CD4-positive, alpha-beta T cell treated with Interleukin-10 for 1 hour (primary cell): Measurements from ENCODE around the gene ZNF280B.
A peak's percentile ranks its signal among the peaks of the same experiment; 100 is the strongest.

Source experiments
- DNase-seq: peaks from one replicate; pipeline ENCODE4 v3.0.0-alpha.2; 2020

Gene ZNF280B, protein sequence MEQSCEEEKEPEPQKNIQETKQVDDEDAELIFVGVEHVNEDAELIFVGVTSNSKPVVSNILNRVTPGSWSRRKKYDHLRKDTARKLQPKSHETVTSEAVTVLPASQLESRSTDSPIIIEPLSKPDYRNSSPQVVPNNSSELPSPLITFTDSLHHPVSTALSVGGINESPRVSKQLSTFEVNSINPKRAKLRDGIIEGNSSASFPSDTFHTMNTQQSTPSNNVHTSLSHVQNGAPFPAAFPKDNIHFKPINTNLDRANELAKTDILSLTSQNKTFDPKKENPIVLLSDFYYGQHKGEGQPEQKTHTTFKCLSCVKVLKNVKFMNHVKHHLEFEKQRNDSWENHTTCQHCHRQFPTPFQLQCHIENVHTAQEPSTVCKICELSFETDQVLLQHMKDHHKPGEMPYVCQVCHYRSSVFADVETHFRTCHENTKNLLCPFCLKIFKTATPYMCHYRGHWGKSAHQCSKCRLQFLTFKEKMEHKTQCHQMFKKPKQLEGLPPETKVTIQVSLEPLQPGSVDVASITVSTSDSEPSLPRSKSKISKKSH

DNA sequence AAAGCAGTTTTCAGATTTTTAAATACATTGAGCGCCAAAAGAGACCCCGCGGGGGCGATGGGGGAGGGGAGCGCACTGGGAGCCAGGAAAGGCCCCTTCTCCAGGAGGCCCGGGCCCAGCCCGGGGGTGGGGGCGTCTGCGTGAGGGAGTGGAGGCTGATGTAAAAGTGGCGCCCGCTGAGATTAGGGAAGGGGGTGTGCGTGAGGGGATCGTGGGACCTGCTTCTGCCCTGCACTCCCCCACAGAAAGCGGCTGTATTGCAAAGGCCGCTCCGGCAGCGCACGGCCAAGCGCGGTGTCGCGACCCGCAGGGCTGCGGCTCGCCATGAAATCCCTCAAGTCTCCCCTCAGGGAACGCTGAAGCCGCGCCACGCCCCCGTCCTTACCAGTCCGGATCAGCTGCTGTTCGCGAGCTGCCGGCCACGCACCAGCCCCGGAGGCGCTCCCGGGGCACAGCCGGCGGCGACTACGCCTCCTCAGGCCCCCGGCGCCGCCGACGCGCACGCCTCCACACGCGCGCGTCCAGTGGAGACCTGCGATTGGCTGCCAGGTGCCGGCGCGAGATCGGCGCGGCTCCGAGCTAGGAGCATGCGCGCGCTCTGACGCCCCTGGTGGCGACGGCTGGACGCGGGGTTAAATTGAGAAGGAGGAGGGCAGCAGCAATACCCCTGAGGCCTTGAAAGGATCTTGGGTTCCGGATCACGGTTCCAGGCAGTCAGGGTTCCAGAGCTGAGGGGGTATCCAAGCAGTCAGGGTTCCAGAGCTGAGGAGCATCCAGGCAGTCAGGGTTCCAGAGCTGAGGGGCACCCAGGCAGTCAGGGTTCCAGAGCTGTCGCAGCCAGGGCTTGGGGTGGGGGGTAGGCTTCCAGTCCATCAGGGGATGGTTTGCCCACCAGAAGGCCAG lies at the start of gene ZNF280B:
TSS of gene ZNF280B (minus strand) at position 469 of the 903 bp plus-strand sequence. CDS start 19,344 bp downstream, outside the sequence.
- DNase-seq = peak; percentile 86

DNA sequence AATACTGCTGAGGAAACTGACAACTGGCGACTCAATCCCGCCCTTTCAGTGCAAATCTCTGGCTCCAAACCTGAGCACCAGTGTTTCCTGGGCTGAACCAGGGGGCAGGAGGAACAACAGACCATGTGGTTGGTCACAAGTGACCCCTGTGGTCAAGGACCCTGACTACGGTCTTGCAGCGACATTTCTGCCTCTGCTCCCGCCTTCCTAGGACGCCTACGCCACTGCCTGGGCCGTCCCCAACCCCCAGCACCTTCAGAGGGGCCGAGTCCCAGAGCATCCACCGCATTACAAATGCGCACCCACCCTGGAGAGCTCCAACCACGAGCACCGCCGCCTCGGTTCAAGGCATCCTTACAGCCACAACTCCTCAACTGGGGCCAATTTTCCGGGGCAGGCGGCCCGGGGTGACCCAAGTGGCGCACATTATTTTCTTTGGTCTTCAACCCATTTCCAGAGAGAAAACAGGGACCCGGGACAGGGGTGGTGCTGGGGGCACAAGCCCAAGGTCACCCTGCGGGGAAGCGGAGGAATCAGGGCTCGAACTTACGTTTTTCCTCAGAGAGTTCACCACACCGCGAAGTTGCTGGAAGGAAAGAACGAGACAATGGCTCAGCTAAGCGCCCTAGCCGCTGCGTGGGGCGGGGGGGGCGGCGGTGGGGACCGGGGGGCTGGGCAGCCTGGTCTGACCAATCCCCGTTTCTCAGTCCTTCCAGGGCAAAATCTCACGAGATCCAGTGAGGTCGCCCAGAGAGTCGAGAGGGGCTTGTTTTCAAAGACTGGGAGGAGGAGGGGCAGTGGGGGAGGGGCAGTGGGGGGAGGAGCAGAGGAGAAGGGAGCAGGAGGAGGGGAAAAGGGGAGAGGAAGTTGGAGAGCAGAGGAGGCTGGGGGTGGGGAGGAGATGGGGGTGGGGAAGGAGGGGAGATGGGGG lies 48.7 kb upstream of the ZNF280B start:
- DNase-seq = no peak

DNA sequence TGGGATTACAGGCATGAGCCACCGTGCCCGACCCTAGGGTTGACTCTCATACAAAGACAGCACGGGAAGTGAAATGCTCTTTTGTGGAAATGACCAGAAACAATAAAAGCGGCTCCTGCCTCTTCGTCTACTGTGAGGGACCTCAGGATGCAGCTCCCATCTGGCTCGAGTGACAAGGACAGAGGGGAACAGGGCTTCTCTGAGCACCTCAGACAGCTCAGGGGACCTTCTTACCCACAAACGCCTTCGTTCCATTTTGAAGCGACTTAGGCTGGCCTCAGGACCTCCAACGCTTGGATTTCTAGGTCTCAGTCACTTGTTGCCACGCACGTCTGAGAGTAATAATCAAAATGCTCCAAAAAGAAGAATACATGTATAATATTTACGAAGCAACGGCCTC lies 48.0 kb upstream of the ZNF280B start:
- no peak for DNase-seq

DNA sequence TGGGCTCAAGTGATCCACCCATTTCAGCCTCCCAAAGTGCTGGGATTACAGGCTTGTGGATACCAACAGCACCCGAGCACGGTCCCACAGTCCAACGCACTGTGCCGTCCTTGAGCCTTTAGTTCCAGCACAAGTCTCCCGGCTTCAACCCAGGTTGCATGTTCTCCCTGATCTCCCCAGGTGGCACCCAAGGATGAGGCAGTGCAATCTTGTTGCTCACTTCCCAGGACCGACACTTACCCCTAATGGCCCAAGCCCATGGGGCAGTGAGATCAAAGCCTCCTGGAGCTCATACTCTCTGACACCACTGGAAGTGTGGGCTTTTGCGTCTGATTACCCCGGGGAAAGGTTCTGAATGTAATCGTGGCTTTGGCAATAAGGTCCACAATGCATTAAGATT lies 47.1 kb upstream of the ZNF280B start:
- no peak for DNase-seq

DNA sequence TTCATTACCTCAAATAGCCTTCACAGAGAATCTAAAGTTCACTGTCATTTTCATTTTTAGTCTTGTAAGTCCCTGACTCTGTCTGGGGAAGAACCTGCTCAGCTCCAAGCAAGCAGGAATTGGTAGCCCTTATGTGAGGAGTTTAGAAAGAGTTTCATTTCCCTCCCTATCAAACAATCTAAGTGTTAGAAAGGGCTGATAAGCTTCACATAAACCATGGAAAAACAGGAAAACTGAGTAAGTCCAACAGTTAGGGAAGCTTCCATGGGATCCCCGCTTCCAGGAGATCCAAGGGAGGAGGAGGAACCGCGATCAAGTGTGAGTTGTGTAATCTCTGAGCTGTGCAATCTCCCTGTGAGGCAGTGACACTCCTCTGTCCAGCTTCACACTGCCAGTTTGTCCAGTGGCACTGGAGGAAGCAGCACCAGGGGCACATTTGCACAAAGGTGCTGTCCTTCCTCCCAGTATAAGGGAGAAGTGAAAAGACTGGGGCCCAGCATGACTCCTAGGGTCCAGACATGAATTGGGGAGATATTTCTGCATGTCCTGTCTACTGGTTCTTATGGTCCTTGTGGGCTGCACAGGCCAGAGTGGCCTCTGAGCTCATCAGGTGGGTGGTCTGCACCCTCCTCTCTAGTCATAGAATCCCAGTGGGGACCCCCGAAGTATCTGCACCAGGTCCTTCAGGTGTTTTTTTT lies 46.2 kb upstream of the ZNF280B start:
- no peak for DNase-seq

DNA sequence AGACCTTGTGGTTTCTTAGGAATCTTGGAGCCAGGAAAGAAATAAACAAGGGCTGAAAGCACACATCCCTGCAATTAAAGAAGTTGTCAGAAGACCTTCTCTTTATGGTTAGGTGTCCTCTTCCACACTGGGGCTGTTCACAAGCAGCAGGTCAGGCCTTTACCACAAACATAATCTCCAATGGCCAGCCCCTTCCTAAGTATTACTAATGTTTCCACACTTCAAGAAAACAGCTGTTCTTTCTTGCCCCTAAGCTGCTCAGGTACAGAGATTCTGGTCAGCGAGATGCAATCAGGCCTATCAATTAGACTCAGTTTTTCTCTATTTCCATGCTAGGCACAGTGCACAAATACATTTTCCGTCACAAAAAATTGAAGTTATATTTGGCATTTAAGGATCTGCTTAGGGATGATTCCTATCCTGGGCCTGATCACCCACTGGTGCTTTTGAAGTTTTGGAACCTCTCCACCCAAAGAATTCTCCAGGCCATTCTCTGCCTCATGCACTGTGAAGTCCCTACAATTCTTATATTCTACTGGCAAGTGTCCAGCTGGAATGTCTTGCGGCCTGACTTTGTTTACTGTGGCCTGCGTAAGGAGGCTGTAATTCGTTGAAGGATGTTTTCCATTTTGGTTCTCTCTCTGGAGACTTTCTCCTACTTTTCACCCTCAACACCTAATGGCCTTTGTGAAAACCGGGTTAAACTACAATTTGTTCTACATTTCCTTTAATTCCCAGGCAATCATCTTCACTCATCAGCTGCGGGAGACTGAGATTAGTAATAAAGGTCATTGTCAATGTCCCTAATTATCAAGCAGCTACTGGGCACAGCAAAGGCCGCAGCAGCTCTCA lies 45.4 kb upstream of the ZNF280B start:
- no peak for DNase-seq

DNA sequence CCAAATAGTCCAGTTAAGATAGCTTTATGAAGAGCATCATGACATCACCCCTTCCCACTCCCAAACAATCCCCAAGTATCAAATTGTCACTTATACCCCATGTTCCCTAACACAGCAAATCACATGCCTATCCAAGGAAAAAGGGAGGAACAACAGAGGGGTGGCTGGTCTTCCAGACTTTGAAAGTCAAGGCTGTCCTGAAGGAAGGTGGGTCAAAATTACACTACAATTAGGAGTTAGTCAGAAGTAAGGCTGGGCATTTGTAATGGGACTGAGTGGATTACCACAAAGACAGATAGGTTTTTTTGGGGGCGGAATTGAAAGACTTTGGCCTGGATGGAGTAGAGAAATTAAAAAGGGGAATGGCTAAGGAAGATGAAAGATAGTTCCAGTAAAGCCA lies 44.6 kb upstream of the ZNF280B start:
- DNase-seq = no peak

DNA sequence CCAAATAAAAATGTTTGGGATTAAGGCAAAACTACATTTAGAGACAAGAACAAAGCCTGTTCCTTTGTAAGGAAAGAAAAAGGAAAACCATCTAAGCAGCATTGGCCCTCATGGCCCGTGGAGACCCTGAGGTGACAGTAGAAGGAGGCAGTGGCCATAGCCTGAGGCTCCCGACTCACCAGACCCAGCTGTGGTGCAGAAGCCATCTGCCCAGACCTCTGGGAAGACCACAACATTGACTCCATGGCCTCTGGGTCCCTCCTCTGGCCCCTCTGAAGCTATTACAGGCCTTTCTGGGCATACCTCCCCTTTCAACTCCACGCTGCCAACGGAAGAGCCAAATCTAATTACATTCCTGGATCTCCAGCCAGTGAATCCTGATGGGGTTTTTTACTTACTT lies 44.1 kb upstream of the ZNF280B start:
- no peak for DNase-seq

DNA sequence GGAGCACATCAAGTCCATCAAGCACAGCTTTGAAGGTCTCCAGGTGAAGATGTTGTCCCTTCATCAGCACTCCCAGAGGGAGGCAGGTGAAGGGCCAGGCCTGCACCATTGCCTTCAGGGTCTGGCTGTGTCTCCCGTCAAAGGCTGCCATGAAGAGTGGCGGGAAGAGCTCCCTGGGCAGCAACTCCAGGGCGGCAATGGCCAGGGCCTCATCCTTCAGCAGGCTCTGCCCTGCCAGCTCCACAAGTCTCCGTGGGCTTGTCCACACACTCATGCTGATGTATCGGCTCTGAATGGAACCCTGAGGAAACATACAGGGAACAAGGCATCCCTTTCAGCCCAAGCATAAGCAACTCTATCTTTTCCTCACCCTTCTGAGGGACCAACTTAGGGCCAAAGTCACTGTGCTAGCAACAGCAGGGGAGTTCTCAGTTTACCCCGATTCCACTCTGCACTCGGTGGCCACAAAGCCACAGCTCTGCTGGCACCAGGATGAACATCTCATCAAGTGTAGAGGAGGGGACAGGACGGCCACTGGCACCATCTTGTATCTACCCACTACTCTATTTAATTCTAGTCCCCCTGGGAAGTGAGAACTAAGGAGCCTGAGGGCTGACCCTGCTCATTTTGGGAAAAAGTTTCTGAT lies 42.4 kb upstream of the ZNF280B start:
- no peak for DNase-seq

DNA sequence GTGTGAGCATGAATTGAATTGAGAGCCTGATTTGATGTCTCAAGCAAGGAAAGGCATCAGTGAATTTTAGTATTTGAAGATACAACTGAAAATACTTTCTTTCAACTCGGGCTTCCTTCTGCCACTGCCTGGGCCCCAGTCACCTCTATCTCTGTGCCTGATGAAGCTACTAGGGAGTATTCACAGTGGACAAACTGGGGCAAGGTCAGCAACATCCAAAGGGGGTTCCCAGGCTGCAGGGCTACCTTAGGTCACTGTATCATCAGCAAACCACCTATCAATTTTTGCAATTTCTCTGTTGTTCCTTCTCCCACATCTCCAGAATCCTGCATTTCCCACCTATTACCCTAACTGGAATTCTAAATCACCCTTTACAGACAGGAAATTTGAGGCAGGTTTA lies 40.4 kb upstream of the ZNF280B start:
- DNase-seq = no peak

DNA sequence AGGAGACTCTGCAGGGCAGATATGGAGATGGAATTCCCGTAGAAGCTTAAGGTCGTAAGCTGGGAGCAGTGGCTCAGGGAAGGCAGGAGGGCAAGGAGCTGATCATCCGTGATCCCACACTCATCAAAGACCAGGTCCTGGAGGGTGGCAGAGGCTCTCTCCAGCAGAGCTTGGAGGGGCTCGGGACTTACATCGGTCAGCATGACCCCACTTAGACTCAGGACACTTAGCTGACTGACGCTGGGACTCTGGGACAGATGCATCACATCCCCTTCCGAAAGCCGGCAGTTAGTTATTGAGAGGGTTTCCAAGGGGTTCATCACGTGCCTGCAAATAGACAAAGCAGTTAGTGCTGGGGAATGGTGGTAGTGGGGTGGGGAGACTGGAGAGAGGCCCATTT lies 39.8 kb upstream of the ZNF280B start:
- DNase-seq = no peak

DNA sequence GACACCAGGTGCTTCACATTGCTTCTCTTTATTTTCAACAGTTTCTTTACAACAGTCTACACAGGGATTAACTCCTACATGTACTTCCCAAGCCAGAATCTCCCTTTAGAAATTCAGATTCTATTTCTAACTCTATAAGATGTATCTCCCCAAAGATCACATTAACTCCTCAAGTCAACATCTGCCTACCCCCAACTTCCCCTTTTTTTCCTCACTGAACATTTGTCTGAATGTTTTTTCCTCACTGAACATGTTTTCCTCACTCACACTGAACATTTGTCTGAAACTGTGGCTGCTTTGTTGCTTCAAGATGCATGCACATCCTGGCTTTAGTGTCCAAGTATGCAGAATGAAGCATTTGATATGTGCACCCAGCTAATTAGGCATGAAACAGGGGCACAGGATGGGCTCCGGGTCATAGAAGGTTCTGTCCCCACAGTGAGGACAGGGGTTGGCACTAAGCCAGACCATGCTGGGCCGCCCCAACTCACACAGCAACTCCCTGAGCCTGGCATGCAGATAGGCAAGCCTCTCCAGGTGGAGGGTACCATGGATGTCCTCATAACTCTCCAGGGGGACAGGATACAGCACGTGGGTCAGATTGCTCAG lies 39.3 kb upstream of the ZNF280B start:
- DNase-seq = no peak

DNA sequence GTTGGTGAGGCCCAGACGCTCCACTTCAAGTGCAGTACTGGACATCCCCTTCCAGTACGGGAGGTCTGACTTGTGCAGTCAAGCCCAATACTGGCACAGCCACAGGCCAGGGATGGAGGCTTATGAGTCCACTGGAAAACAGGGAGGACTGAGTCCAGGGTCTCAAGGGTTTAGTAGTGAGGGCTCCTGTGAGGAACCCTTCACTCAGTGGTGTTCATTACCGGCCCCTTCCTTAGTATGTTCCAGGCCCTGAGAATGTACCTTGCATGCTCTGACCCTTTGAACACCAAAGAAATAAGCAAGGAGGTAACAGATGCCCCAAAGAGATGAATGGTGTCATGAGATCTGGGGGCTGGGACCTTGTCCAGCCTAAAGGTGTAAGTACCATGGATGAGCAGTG lies 38.7 kb upstream of the ZNF280B start:
- no peak for DNase-seq

DNA sequence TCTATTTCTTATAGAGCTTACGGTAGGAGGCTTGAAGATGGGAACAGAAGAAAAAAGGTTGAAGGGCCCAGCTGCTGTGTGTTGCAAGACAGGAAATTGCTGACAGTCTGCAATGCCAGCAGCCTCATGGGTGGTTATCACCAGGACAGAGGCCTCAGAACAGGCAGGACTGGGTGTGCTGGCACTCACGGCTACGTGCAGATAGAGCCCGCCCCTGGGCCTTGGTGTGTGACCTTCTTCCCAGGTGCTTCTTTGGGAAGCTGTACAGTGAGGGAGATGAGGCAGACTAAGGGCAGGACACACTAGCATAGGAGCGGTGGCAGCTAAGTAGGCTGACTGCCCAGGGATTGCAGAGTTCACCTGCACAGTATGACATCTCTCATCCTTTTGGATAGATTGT lies 37.9 kb upstream of the ZNF280B start:
- DNase-seq = no peak

DNA sequence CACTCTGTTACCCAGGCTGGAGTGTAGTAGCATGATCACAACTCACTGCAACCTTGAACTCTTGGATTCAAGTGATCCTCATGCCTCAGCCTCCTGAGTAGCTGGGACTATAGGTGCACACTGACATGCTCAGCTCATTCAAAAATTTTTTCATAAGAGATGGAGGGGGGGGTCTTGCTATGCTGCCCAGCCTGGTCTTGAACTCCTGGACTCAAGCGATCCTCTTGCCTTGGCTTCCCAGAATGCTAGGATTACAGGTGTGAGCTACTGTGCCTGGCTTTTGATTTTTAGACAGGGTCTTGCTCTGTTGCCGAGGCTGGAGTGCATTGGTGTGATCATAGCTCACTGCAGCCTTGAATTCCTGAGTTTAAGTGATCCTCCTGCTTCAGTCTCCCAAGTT lies 36.5 kb upstream of the ZNF280B start:
- DNase-seq = no peak

DNA sequence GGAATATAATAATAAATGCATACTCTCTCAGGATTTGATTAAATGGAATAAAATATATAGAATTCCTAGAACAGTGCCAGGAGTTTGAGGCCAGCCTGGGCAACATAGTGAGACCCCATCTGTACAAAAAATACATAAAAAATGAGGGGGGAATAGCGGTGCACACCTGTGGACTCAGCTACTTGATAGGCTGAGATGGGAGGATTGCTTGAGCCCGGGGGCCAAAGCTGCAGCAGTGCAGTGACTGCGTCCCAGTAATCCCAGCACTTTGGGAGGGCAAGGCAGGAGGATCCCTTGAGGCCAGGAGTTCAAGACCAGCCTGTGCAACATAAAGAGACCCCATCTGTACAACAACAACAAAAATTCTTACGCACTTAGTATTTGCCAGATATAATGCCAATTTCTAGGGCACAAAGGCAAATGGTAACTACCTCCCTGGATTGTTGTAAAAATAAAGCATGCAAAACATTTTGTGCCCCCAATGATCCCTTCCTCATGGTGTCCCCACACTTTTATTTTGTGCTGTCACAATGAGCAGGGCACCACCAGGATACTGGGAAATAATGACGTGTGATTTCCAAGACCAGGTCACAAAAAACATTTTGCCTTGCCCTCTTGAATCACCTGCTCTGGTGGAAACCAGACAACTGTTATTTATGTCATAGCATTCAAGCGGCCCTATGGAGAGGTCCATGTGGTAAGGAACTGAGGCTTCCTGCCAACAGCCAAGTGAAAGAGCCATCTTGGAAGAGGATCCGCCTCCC lies 29.9 kb upstream of the ZNF280B start:
- no peak for DNase-seq

DNA sequence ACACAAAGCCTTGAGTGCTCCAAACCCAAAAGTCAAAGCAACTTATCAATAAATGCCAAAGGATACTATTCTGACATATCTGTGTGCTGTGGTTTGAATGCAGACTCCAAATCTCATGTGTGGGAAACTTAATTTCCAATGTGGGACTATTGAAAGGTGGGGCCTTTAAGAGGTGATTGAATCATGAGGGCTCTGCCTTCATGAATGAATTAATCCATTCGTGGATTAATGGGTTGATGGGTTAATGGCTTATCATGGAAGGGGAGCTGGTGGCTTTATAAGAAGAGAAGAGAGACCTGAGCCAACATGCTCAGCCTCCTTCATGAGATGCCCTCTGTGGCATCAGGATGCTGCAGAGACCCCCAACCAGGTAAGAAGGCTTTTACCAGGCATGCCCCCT lies 28.4 kb upstream of the ZNF280B start:
- no peak for DNase-seq

DNA sequence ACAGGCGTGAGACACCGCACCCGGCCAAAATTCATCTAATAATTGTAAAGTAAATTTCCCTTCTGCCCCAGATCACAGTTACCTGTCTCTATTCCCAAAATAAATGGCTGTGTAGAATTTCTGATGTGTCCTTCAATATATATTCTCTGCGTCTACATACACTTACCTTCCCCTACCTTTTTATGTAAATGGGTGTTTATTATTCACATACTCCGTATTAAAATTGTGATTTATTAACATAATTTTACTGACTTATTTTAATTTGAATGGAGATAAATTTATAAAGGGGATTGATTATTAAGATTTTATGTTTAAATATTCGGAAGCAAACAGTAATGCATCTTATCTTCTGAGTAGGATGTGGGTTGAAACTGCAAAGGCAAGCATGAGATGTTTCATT lies 28.0 kb upstream of the ZNF280B start:
- DNase-seq = no peak

DNA sequence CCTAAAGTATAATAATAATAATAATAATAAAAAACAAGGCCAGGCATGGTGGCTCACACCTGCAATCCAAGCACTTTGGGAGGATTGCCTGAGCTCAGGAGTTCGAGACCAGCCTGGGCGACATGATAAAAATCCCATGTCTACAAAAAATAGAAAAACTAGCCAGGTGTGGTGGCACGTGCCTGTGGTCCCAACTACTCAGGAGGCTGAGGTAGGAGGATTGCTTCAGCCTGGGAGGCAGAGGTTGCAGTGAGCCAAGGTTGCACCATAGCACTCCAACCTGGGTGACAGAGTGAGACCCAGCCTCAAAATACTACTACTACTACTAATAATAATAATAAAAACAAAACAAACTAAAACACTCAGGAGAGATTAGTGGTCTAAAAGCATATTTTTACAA lies 27.1 kb upstream of the ZNF280B start:
- DNase-seq = no peak
